ENCODE measurements around the gene TGFBI. TPM values are rescaled to one million over a fixed set of nuclear protein-coding genes. Genes with fewer than 3 reads are reported as not detected.
"Not testable (repeated sequence)": the region's sequence is repeated elsewhere in the genome, so short reads cannot be mapped to it uniquely, and the experiment has no call there.

The TGFBI gene
- total and polyA plus RNA-seq, 12 donors = 26.8 to 200 (median 104) TPM

DNA sequence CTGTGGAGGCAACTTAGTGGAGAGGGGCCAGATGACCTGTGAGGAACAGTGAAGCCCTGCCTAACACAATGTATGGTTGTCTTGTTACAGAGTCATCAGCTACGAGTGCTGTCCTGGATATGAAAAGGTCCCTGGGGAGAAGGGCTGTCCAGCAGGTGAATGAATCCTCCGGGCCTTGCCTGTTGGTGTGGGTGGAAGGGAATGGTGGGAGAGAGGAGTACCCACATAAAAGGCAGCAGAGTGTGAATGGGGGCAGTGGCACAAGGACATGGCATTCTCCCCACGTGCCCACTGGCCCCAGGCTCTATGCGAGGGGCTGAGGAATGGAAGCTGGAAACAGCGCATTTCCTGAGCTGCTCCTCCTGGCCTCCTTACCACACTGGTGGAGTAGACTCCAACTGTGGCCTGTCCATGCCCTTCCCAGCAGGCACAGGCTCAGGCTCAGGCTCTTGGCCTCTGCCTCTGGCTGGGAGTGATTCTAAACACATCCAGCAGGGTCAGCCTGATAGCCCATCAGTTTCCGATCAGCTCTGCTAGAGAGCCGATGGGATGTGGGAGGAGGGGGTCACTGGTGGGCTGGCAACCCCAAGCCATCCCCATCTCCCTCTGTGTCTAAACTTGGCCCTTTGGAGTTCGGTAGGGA, 15.3 kb downstream of the TGFBI start:
- no peak for TF ChIP-seq CTCF (IDR thresholded peaks at IDR 0.05)
- no peak for TF ChIP-seq POLR2A (IDR thresholded peaks at IDR 0.05)
- intact Hi-C loops (cut with DNase I) = no loop called here
- DNase-seq = no peak
- Histone ChIP-seq H3K27me3 (no peaks in the 10 kb centered on the region), H3K4me3 (no peak overlapping the region), H3K27ac (no peak overlapping the region), H3K9me3 (replicated peaks in 1 of 3) (no peaks in the 10 kb centered on the region), H3K4me1 (replicated peaks in 1 of 2) (peaks cover 0 to 9% of the 10 kb centered on the region in 2 donors), H3K36me3 (replicated peaks in 1 of 2) (peaks cover 0 to 9% of the 10 kb centered on the region in 2 donors)
- 89 to 95% (median 93%) methylated on average over 8 of the region's 8 CpGs for WGBS, 4 donors

DNA sequence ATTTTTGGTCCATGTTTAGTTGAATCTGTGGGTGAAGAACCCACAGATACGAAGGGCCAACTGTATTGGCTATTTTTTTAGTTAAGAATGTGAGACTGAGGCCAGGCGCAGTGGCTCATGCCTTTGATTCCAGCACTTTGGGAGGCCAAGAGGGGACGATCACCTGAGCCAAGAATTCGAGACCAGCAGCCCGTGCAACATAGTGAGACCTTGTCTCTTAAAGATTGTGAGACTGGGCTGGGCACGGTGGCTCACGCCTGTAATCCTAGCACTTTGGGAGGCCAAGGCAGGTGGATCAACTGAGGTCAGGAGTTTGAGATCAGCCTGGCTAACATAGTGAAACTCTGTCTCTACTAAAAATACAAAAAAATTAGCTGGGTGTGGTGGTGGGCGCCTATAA, 16.2 kb downstream of the TGFBI start:
- DNase-seq, H3K27ac ChIP-seq: not testable (repeated sequence)

GRCh38 chr5:136046246-136046645, 17.5 kb downstream of the TGFBI start:
- Histone ChIP-seq H3K4me3 (no peak overlapping the region), H3K27me3 (no peaks in the 10 kb centered on the region), H3K36me3 (replicated peaks in 1 of 2) (peaks cover 0 to 25% of the 10 kb centered on the region in 2 donors), H3K4me1 (replicated peaks in 1 of 2) (peaks cover 0 to 9% of the 10 kb centered on the region in 2 donors), H3K27ac (no peak overlapping the region), H3K9me3 (replicated peaks in 1 of 3) (no peaks in the 10 kb centered on the region)
- no peak for DNase-seq
- intact Hi-C loops (cut with DNase I) = no loop called here
- WGBS, 4 donors = 79 to 96% (median 86%) methylated on average over 5 to 12 of the region's 12 CpGs
- TF ChIP-seq POLR2A (IDR thresholded peaks at IDR 0.05) (no peak), CTCF (IDR thresholded peaks at IDR 0.05) (no peak)

More for the DNA sequence above, 16.2 kb downstream of the TGFBI start:
- H3K4me3 ChIP-seq; H3K9me3 ChIP-seq (replicated peaks in 1 of 3); H3K4me1 ChIP-seq (replicated peaks in 1 of 2); intact Hi-C loops (cut with DNase I); H3K27me3 ChIP-seq: not testable (repeated sequence)
- peaks cover 0 to 18% of the 10 kb centered on the region in 2 donors for H3K36me3 ChIP-seq (replicated peaks in 1 of 2)
- 84 to 93% (median 88%) methylated on average over 8 of the region's 8 CpGs for WGBS, 4 donors

GRCh38 chr5:136047858-136048257, 19.1 kb downstream of the TGFBI start:
- WGBS, 4 donors = 70 to 81% (median 80%) methylated on average over 6 to 8 of the region's 8 CpGs
- TF ChIP-seq POLR2A (IDR thresholded peaks at IDR 0.05) (no peak), CTCF (IDR thresholded peaks at IDR 0.05) (no peak)
- Histone ChIP-seq H3K4me3 (no peak overlapping the region), H3K27me3 (no peaks in the 10 kb centered on the region), H3K9me3 (replicated peaks in 1 of 3) (no peaks in the 10 kb centered on the region), H3K27ac (peak overlapping the region in 1 of 5 donors; percentile 29), H3K4me1 (replicated peaks in 1 of 2) (peaks cover 0 to 4% of the 10 kb centered on the region in 2 donors), H3K36me3 (replicated peaks in 1 of 2) (peaks cover 0 to 25% of the 10 kb centered on the region in 2 donors)
- DNase-seq = peak in 5 of 7 donors; percentile 31 to 62 (median 53)
- intact Hi-C loops (cut with DNase I) = no loop called here

GRCh38 chr5:136048966-136049365, 20.2 kb downstream of the TGFBI start:
- peaks cover 0 to 25% of the 10 kb centered on the region in 2 donors for H3K36me3 ChIP-seq (replicated peaks in 1 of 2)
- no peak overlapping the region for H3K27ac ChIP-seq
- intact Hi-C loops (cut with DNase I) = no loop called here
- DNase-seq = no peak
- H3K4me1 ChIP-seq (replicated peaks in 1 of 2) = no peaks in the 10 kb centered on the region
- WGBS, 4 donors = 92 to 99% (median 94%) methylated on average over 5 to 6 of the region's 6 CpGs
- H3K27me3 ChIP-seq = no peaks in the 10 kb centered on the region
- H3K4me3 ChIP-seq = no peak overlapping the region
- no peaks in the 10 kb centered on the region for H3K9me3 ChIP-seq (replicated peaks in 1 of 3)
- no peak for TF ChIP-seq CTCF (IDR thresholded peaks at IDR 0.05)
- no peak for TF ChIP-seq POLR2A (IDR thresholded peaks at IDR 0.05)

Data from adrenal gland (tissue), 12 donors.